HepG2 (cell line): Measurements from ENCODE around the gene SYNE2. TPM values are rescaled to one million over a fixed set of nuclear protein-coding genes. Genes with fewer than 3 reads are reported as not detected.

Source experiments
- ATAC-seq: fragments of 200-7000 bp; cut with Tn5 transposase; 3 replicates; pipeline ENCODE4 v1.9.1; 2020; ENCODE audit warnings: mild to moderate bottlenecking, moderate library complexity
- BruUV-seq: library from RNA; stranded (reverse); fragments of 400-500 nt; replicated peaks from 2 replicates; lab custom pipeline; 2021; lab: Mats Ljungman, UMichigan
- CTCF ChIA-PET: fragments of 300-600 bp; formaldehyde crosslinking; extraction: SDS; loops from one replicate; lab custom pipeline; 2021; ENCODE audit warnings: low total read pairs, inconsistent platforms, low intra/inter-chr PET ratio; lab: Yijun Ruan, JAX
- POLR2A ChIA-PET: fragments of 350-600 bp; sonication (Branson Sonifier 250); formaldehyde crosslinking; loops from one replicate; lab custom pipeline; 2020; ENCODE audit warnings: antibody characterized with exemption, inconsistent platforms; lab: Yijun Ruan, JAX
- DNase-seq: peaks from one replicate; pipeline ENCODE4 v3.0.0-alpha.2; 2015; ENCODE audit warnings: low spot score
- FAIRE-seq: peaks from 3 replicates; lab custom pipeline; 2011; peaks lifted over from hg19 to GRCh38; lab: Jason Lieb, UNC
- H2AFZ ChIP-seq: one replicate; pipeline ENCODE4 v1.6.1; 2011; ENCODE audit warnings: low read length, inconsistent platforms
- H3K27ac ChIP-seq: fragments of 300-600 bp; 3 replicates; pipeline ENCODE4 v1.8.0; 2011; ENCODE audit warnings: mixed run types, mild to moderate bottlenecking, mixed read lengths, low read length, inconsistent platforms; ENCODE audit not compliant: insufficient read depth; ENCODE audit errors: extremely low read length
- H3K27me3 ChIP-seq, 2 experiments: fragments of 200-600 bp in 1 of 2; 2 replicates in 1 of 2; 3 replicates in 1 of 2; pipeline versions ENCODE4 v1.6.0 to v1.8.0; 2011; ENCODE audit warnings: low read length in 2 of 2, mild to moderate bottlenecking in 2 of 2, moderate library complexity in 2 of 2, inconsistent platforms in 1 of 2; ENCODE audit not compliant: insufficient read depth in 2 of 2, control insufficient read depth in 1 of 2
- H3K36me3 ChIP-seq, 2 experiments: fragments of 200-600 bp in 1 of 2; replicated peaks in 1 of 2; 2 replicates in 1 of 2; 3 replicates in 1 of 2; pipeline versions ENCODE4 v1.5.1 to v1.8.0; 2011; ENCODE audit warnings: low read length in 2 of 2, inconsistent platforms in 1 of 2; ENCODE audit not compliant: insufficient read depth in 2 of 2, control insufficient read depth in 1 of 2
- H3K4me1 ChIP-seq: 2 replicates; pipeline ENCODE4 v1.5.1; 2012; ENCODE audit warnings: low read length, inconsistent platforms; ENCODE audit not compliant: insufficient read depth
- H3K4me2 ChIP-seq: 2 replicates; pipeline ENCODE4 v1.6.0; 2011; ENCODE audit warnings: low read depth, low read length, inconsistent platforms
- H3K4me3 ChIP-seq, 3 experiments: fragments of 200-600 bp in 1 of 3; sonication (generic), shearing (Covaris generic) in 1 of 3; replicated peaks in 1 of 3; 2 replicates each; pipeline ENCODE4 v1.5.1; 2011 to 2016; ENCODE audit warnings: low read length in 3 of 3, inconsistent platforms in 2 of 3, low read depth in 2 of 3, mild to moderate bottlenecking in 2 of 3, control low read depth in 1 of 3, mixed read lengths in 1 of 3; ENCODE audit not compliant: insufficient read depth in 1 of 3
- H3K79me2 ChIP-seq: one replicate; pipeline ENCODE4 v1.6.1; 2011; ENCODE audit warnings: low read length, inconsistent platforms; ENCODE audit not compliant: insufficient read depth
- H3K9ac ChIP-seq: 2 replicates; pipeline ENCODE4 v1.6.0; 2011; ENCODE audit warnings: mild to moderate bottlenecking, low read depth, low read length, inconsistent platforms; ENCODE audit not compliant: insufficient read depth
- H3K9me3 ChIP-seq: 2 replicates; pipeline ENCODE4 v1.5.1; 2012; ENCODE audit warnings: mild to moderate bottlenecking, low read length
- H4K20me1 ChIP-seq: 2 replicates; pipeline ENCODE4 v1.6.0; 2011; ENCODE audit warnings: inconsistent platforms, mild to moderate bottlenecking, low read length, moderate library complexity; ENCODE audit not compliant: insufficient read depth
- KLF12 ChIP-seq: sonication (generic); formaldehyde crosslinking; IDR thresholded peaks from 2 replicates; pipeline ENCODE4 v1.4.0; 2020; ENCODE audit warnings: missing genetic modification reagents, borderline replicate concordance
- MEIS2 ChIP-seq: sonication (generic); formaldehyde crosslinking; IDR thresholded peaks from 2 replicates; pipeline ENCODE4 v1.9.0; 2021; ENCODE audit warnings: mild to moderate bottlenecking, missing genetic modification reagents
- NFKB2 ChIP-seq: sonication (generic); formaldehyde crosslinking; IDR thresholded peaks from 2 replicates; pipeline ENCODE4 v1.4.0; 2020; ENCODE audit warnings: missing genetic modification reagents, borderline replicate concordance
- SOX5 ChIP-seq: IDR thresholded peaks from 2 replicates; pipeline ENCODE4 v1.6.1; 2016; ENCODE audit warnings: borderline replicate concordance
- ZBTB3 ChIP-seq: sonication (generic); formaldehyde crosslinking; IDR thresholded peaks from 2 replicates; pipeline ENCODE4 v1.4.0; 2020; ENCODE audit warnings: low read depth, mild to moderate bottlenecking, moderate library complexity, missing genetic modification reagents, borderline replicate concordance
- ZNF451 ChIP-seq: sonication (generic); formaldehyde crosslinking; IDR thresholded peaks from 2 replicates; pipeline ENCODE4 v1.5.0; 2020; ENCODE audit warnings: mild to moderate bottlenecking, missing genetic modification reagents
- ZNF549 ChIP-seq: sonication (generic); formaldehyde crosslinking; IDR thresholded peaks from 2 replicates; pipeline ENCODE4 v1.5.0; 2020; ENCODE audit warnings: missing genetic modification reagents
- ZNF672 ChIP-seq: sonication (generic); formaldehyde crosslinking; IDR thresholded peaks from 2 replicates; pipeline ENCODE4 v1.8.1; 2022; ENCODE audit warnings: missing genetic modification reagents
- ZNF710 ChIP-seq: sonication (generic); formaldehyde crosslinking; IDR thresholded peaks from 2 replicates; pipeline ENCODE4 v1.5.0; 2020; ENCODE audit warnings: mild to moderate bottlenecking, missing genetic modification reagents, borderline replicate concordance
- ZNF790 ChIP-seq: sonication (generic); formaldehyde crosslinking; IDR thresholded peaks from 2 replicates; pipeline ENCODE4 v1.8.0; 2022; ENCODE audit warnings: missing genetic modification reagents, mild to moderate bottlenecking, borderline replicate concordance
- ZNF841 ChIP-seq: sonication (generic); formaldehyde crosslinking; IDR thresholded peaks from 2 replicates; pipeline ENCODE4 v1.8.1; 2023; ENCODE audit warnings: missing genetic modification reagents, borderline replicate concordance
- WGBS: methylation state at CpG from one replicate; pipeline ENCODE4 v1.1.6; 2017; ENCODE audit warnings: low lambda C conversion rate; 5-methylcytosine and 5-hydroxymethylcytosine counted together
- in situ Hi-C: cut with HindIII; loops from 2 replicates; pipeline ENCODE4 v1.10.0; 2017; ENCODE audit warnings: low pct_unique_long_range_greater_than_20kb; ENCODE audit not compliant: extremely low pct_ligation_motif_present
- intact Hi-C: fragments of 100-400 bp; cut with micrococcal nuclease; formaldehyde crosslinking; loops from one replicate; pipeline ENCODE4 v1.10.0; 2022; ENCODE audit not compliant: unreplicated experiment
- polyA plus RNA-seq, 8 experiments: library from polyadenylated mRNA; depleted of rRNA in 3 of 8; stranded (reverse) in 7 of 8; unstranded in 1 of 8; fragments of >200 nt; fragmentation: Illumina TruSeq in 4 of 8; extraction: Trizol in 4 of 8; gene quantifications; 2 replicates each; pipeline versions ENCODE4 v1.2.1 to v1.2.3, GENCODE V29; 2011 to 2016; ENCODE audit warnings: low read depth in 4 of 8, missing spikeins in 1 of 8, mixed read lengths in 1 of 8; ENCODE audit not compliant: insufficient read depth in 1 of 8
- total RNA-seq, 5 experiments: library from RNA; depleted of rRNA; stranded (reverse); fragments of >200 nt; fragmentation: Illumina TruSeq; extraction: Trizol; gene quantifications; 2 replicates each; pipeline ENCODE4 v1.2.3, GENCODE V29; 2016; ENCODE audit warnings: low read depth in 1 of 5
- TF ChIP-seq, protein P1 (sequence below): sonication (generic); formaldehyde crosslinking; IDR thresholded peaks from 2 replicates; pipeline ENCODE4 v1.5.0; 2020; ENCODE audit warnings: missing genetic modification reagents
- TF ChIP-seq, protein P2 (sequence below): sonication (generic); formaldehyde crosslinking; IDR thresholded peaks from 2 replicates; pipeline ENCODE4 v1.4.0; 2020; ENCODE audit warnings: mild to moderate bottlenecking, missing genetic modification reagents

SYNE2 gene
- total and polyA plus RNA-seq, 2 of the 13 experiments (the other 11 are each of a cell fraction or from before 2014, with no cell fraction given): 6.2 to 13.3 TPM

DNA sequence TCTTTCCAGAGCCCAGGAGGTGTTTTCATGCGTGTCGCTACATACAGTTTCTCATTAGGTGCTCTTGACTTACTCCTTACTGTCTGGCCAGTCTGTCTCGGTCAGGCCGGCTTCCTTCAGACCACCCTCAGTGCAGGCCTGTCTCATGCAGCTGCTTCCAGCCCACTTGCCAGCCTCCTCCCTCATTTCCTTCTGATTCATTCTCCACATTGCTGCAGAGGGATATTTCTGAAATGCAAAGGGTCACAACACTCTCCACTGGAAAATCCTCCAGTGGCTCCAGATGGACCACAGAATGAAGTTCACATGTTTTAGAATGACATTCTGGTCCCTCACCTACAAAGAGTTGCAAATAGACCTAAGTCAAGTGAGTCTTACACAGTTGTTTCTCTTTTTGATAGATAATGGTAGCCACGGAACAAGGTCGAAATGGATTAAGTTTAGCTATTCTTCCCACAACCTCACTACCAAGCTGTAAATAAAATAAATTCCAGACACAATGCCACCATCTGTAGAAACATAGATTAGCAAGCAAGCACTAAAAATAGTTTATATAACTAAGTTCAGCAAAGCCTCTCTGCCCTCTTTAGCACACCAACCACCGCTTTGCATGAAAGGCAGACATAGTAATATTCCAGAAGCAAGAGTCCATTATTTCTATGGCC is 294.5 kb downstream of the SYNE2 start:
- FAIRE-seq (no peak), ATAC-seq (no peak), DNase-seq (no peak)
- Histone ChIP-seq H4K20me1 (no peaks in the 10 kb centered on the region), H3K4me3 (no peak overlapping the region), H3K27ac (no peak overlapping the region), H3K36me3 (peaks cover 1 to 3% of the 10 kb centered on the region in 2 experiments; a peak in 2 of 5 replicates), H3K27me3 (no peaks in the 10 kb centered on the region), H2AFZ (no peak overlapping the region), H3K9ac (no peak overlapping the region), H3K9me3 (no peaks in the 10 kb centered on the region), H3K4me1 (no peaks in the 10 kb centered on the region), H3K79me2 (no peaks in the 10 kb centered on the region), H3K4me2 (no peak overlapping the region)
- TF ChIP-seq KLF12 (CRISPR knock-in tag) (no peak), ZNF549 (no peak)
- TF ChIP-seq, protein P1, sequence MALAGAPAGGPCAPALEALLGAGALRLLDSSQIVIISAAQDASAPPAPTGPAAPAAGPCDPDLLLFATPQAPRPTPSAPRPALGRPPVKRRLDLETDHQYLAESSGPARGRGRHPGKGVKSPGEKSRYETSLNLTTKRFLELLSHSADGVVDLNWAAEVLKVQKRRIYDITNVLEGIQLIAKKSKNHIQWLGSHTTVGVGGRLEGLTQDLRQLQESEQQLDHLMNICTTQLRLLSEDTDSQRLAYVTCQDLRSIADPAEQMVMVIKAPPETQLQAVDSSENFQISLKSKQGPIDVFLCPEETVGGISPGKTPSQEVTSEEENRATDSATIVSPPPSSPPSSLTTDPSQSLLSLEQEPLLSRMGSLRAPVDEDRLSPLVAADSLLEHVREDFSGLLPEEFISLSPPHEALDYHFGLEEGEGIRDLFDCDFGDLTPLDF: no peak
- intact Hi-C loops (no loop called here), in situ Hi-C loops (no loop called here)
- POLR2A ChIA-PET: no interaction called here
- no TSS peak for BruUV-seq
- WGBS: 98% methylated on average over 7 of the region's 7 CpGs
- CTCF ChIA-PET: no interaction called here

- no TSS peak for BruUV-seq
- ChIA-PET CTCF (no interaction called here), POLR2A (no interaction called here)
- H4K20me1 ChIP-seq: no peaks in the 10 kb centered on the region
- H2AFZ ChIP-seq: no peak overlapping the region
- intact Hi-C loops (no loop called here), in situ Hi-C loops (no loop called here)
- H3K4me3 ChIP-seq: no peak overlapping the region
- no peak overlapping the region for H3K27ac ChIP-seq
- no peaks in the 10 kb centered on the region for H3K4me1 ChIP-seq
- no peak for FAIRE-seq
- H3K27me3 ChIP-seq: no peaks in the 10 kb centered on the region
- no peak for ATAC-seq
- no peaks in the 10 kb centered on the region for H3K79me2 ChIP-seq
- 83% methylated on average over 8 of the region's 8 CpGs for WGBS
- H3K36me3 ChIP-seq: peaks cover 1 to 3% of the 10 kb centered on the region in 2 experiments; a peak in 1 of 5 replicates
- H3K9ac ChIP-seq: no peak overlapping the region
- H3K9me3 ChIP-seq: no peaks in the 10 kb centered on the region
- no peak for DNase-seq
- H3K4me2 ChIP-seq: no peak overlapping the region
- TF ChIP-seq, protein P2, sequence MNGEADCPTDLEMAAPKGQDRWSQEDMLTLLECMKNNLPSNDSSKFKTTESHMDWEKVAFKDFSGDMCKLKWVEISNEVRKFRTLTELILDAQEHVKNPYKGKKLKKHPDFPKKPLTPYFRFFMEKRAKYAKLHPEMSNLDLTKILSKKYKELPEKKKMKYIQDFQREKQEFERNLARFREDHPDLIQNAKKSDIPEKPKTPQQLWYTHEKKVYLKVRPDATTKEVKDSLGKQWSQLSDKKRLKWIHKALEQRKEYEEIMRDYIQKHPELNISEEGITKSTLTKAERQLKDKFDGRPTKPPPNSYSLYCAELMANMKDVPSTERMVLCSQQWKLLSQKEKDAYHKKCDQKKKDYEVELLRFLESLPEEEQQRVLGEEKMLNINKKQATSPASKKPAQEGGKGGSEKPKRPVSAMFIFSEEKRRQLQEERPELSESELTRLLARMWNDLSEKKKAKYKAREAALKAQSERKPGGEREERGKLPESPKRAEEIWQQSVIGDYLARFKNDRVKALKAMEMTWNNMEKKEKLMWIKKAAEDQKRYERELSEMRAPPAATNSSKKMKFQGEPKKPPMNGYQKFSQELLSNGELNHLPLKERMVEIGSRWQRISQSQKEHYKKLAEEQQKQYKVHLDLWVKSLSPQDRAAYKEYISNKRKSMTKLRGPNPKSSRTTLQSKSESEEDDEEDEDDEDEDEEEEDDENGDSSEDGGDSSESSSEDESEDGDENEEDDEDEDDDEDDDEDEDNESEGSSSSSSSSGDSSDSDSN (CRISPR knock-in tag): no peak
- TF ChIP-seq MEIS2 (CRISPR knock-in tag): no peak
- TF ChIP-seq ZNF672 (CRISPR knock-in tag): no peak
- no peak for TF ChIP-seq SOX5 (CRISPR knock-in tag)
- no peak for TF ChIP-seq ZBTB3 (CRISPR knock-in tag)
- no peak for TF ChIP-seq ZNF841
- TF ChIP-seq ZNF451: no peak
- no peak for TF ChIP-seq ZNF790 (CRISPR knock-in tag)
- TF ChIP-seq NFKB2 (CRISPR knock-in tag): no peak
- TF ChIP-seq ZNF710 (CRISPR knock-in tag): no peak
Observed at GRCh38 chr14:64149921-64150320, 297.1 kb downstream of the SYNE2 start.
